Measurements from ENCODE around the gene C5orf22. TPM values are rescaled to one million over a fixed set of nuclear protein-coding genes. Genes with fewer than 3 reads are reported as not detected.
"Not testable (repeated sequence)": the region's sequence is repeated elsewhere in the genome, so short reads cannot be mapped to it uniquely, and the experiment has no call there.

The C5orf22 gene
- total RNA-seq (2014; rRNA removed; shearing (Covaris generic)) = 19.9 and 42.3 TPM in 2 replicates

DNA sequence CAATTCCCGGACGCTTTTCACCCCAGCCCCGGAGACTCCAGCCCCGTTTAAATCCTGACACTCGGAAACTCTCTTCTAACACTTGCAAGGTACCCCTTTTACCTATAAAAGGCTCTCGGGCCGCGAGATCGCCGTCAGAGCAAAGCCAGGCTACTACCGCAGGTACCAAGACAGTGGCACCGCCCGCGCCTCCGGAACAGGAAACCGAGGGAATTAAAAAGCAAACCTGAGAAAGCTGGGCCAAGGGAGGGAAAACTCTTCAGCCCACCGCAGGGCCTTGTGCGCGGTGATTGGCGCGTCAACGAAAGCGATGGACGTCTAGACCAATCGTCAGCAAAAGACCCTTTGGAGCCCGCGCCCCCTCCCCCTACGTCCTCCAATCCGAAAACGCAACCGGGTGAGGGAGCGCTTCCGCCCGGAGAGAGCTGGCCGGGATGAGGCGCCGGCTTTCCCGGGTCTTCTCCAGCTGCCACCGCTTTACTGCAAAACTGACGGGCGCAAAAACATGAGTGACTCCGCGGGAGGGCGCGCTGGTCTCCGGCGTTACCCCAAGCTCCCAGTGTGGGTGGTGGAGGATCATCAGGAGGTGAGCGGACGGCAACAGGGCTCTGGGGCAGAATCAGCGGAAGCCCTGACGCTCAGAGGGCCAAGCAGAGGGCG, at the start of gene C5orf22, which contains the start of gene DROSHA:
TSS of gene C5orf22 (plus strand) at position 414 of the 660 bp plus-strand sequence. CDS start at position 506, 92 bp downstream.
TSS of gene DROSHA (minus strand) at position 206 of the 660 bp plus-strand sequence. CDS start 3,034 bp downstream, outside the sequence.
- DNase-seq (ENCODE audit: low read depth) = peak; percentile 97

- no peak for DNase-seq (ENCODE audit: low read depth)
These were observed 46.5 kb upstream of the C5orf22 start for GRCh38 chr5:31485376-31486207.

- no peak for DNase-seq (ENCODE audit: low read depth)
These were observed 45.7 kb upstream of the C5orf22 start for GRCh38 chr5:31486441-31486840.

- DNase-seq (ENCODE audit: low read depth) = no peak
These were observed 44.6 kb upstream of the C5orf22 start for GRCh38 chr5:31487506-31487905.

DNA sequence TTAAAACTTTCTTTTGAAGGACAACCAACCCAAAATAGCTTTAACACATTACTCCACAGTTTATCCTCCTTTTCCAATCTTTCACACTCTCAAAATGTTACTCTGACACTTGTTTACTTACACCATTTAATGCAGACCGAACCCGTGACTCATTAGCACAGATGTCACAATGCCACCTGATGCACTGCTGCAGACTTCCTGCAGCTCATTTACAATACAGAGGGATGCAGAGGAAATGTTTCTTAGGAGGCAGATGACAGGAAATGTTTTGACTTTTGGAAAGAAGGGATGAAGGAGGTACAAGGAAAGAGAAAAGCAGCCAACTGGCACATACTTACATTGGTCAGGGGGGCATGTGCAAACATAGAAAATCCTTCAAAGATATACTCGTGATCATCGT, 39.2 kb upstream of the C5orf22 start:
- DNase-seq (ENCODE audit: low read depth) = no peak

- DNase-seq (ENCODE audit: low read depth) = no peak
These were observed 36.8 kb upstream of the C5orf22 start for GRCh38 chr5:31495336-31495735.

DNA sequence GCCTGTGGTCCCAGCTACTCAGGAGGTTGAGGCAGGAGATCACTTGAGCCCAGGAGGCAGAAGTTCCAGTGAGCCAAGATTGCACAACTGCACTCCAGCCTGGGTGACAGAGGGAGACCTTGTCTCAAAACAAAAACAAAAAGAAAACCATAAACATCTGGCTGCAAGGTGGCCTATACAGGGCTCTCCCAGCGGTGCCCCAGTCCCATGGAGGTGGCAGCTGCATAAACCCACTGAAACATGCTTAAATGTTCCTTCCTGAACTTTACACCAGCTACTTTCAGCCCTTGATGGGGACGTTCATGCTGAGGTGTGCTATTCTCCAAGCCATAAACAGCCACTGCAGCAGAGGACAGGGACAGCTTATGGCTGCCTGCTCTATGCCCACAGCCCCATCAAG, 35.8 kb upstream of the C5orf22 start:
- DNase-seq (ENCODE audit: low read depth) = no peak

DNA sequence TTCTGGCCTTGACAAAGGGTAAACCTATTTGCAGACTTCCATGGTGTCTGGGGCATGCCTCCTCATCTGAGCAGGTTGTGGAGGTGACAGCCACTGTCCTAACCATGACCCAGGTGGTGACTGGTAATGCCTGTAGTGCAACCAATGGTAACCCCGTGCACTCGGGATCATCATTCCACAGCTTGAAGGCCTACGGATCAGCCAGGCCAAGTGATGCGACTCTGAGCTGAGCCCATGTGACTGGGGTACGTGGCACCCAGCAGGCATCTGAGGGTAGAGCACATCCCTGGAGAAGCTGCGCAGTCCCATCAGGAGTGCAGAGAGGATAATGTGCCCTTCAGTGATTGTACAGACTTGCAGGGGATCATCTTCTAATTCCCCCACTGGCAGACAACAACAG, 35.2 kb upstream of the C5orf22 start:
- DNase-seq (ENCODE audit: low read depth) = no peak

GRCh38 chr5:31500256-31500655, 31.8 kb upstream of the C5orf22 start:
- no peak for DNase-seq (ENCODE audit: low read depth)

GRCh38 chr5:31502506-31502905, 29.6 kb upstream of the C5orf22 start:
- no peak for DNase-seq (ENCODE audit: low read depth)

GRCh38 chr5:31504529-31504928, 27.6 kb upstream of the C5orf22 start:
- DNase-seq (ENCODE audit: low read depth) = no peak

DNA sequence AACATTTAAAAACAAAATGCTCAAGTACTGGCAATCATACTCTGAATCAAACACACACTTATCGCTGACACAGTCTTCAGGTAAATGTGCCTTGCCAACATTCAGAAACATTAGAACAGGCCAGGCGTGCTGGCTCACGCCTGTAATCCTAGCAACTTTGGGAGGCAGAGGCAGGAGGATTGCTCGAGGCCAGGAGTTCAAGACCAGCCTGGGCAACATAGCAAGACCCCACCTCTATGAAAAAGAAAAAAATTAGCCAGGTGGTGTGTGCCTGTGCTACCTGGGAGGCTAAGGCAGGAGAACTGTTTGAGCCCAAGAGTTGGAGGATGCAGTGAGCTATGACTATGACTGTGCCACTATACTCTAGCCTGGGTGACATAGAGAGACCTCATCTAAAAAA, 20.8 kb upstream of the C5orf22 start:
- DNase-seq (ENCODE audit: low read depth) = no peak

DNA sequence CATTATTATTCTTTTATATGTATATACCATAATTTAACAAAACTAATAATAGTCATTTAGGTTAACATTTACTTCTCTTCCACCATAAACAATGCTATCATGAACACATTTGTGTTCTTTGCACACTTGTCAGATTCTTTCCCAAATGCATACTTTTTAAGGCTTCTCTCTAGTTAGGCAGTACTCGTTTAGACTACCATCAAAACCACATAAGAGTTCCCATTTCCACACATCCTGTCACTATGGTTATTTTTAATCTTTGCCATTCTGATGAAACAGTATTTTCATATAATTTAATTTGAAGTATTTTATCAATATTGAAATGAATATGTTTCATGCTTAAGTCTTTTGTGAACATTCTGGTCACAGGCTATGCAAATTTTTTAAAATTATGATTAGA, 15.3 kb upstream of the C5orf22 start:
- DNase-seq (ENCODE audit: low read depth) = no peak

- no peak for DNase-seq (ENCODE audit: low read depth)
These were observed 9.1 kb upstream of the C5orf22 start for GRCh38 chr5:31523041-31523440.

- peak; percentile 20 for DNase-seq (ENCODE audit: low read depth)
These were observed 1.4 kb upstream of the C5orf22 start for GRCh38 chr5:31530541-31531265.

DNA sequence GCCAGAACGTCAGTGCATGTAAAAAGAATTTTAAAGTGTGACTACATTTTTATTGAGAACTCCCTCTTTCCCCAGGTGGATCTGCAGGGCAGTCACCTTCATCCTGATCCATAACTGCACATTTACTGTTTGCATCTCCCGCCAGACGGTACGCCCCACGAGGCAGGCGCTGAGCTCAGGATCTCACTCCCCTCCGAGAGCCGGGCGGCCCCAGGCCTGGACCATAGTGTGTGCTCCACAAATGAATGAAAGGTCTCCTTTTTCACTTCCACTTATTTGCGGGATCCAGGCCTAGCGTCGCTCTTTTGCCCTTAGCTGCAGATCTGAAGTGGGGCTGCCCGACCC, 586 bp upstream of the C5orf22 start:
- DNase-seq (ENCODE audit: low read depth) = peak; percentile 11

- no peak for DNase-seq (ENCODE audit: low read depth)
These were observed 2.5 kb downstream of the C5orf22 start for GRCh38 chr5:31534527-31535046.

- DNase-seq (ENCODE audit: low read depth) = no peak
These were observed 4.8 kb downstream of the C5orf22 start for GRCh38 chr5:31536873-31537272.

DNA sequence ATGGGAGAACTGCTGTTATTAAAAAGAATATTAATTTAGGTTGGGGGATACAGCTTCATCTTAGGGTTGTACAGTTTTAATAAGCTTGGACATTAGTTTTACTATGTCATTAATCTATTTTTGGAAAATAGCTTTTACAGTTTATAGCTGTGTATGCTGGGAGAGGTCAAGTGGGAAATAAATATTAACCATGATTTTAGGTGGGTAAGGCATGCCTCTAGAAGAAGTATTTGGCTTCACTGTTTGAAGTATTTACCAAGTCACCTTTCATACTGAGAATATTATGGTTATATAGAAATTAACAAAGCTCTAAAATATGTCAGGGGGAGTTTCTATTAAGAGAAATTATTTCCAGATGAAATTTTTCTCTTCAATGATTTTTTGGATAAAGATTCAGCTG, 5.2 kb downstream of the C5orf22 start:
- no peak for DNase-seq (ENCODE audit: low read depth)

- no peak for DNase-seq (ENCODE audit: low read depth)
These were observed 5.8 kb downstream of the C5orf22 start for GRCh38 chr5:31537851-31538250.

DNA sequence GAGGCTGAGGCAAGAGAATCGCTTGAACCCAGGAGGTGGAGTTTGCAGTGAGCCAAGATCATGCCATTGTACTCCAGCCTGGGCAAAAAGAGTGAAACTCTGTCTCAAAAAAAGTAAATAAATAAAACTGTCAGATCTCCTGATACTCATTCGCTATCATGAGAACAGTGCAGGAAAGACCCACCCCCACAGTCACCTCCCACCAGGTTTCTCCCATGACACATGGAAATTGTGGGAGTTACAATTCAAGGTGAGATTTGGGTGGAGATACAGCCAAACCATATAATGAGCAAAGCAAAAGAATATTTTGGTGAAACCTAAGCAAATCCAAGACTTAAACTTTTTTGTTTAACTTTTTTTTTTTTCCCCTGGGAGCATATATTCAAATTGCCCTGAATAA, 17.0 kb downstream of the C5orf22 start:
- not testable (repeated sequence) for DNase-seq (ENCODE audit: low read depth)

DNA sequence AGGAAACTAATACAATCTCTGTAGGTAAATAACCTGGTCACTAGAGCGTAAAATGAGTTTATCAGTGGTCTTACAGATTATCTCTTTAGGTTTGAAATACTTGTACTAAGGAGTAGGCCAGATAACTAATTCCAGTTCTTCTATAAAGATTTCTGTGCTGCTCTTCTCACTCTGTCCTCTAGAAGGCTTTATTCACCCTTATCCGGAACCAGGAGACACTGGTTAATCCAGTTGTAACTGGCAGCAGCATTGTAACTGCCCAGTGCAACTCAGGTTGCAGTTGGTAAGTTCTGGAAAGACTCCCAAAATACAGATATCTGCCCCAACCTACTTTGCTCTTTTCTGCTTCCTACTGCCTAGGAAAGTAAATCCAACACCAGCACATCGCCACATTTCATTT, 19.8 kb downstream of the C5orf22 start:
- no peak for DNase-seq (ENCODE audit: low read depth)
